ENCODE measurements around the gene NXPH4.

- TF ChIP-seq CTCF (IDR thresholded peaks at IDR 0.05 in 2 of 3, conservative IDR thresholded peaks at IDR 0.05 in 1 of 3; ENCODE audit: control insufficient read depth in 2 of 3, extremely low read depth in 1 of 3, insufficient read depth in 1 of 3, low read depth in 3 of 3, low read length in 3 of 3) (no peak), BRCA1 (IDR thresholded peaks at IDR 0.05; ENCODE audit: low read depth, low read length) (no peak), CHD2 (IDR thresholded peaks at IDR 0.05; ENCODE audit: borderline replicate concordance, low read depth, low read length) (no peak), POLR2AphosphoS5 (IDR thresholded peaks at IDR 0.05; ENCODE audit: low read length) (no peak), USF2 (IDR thresholded peaks at IDR 0.05; ENCODE audit: borderline replicate concordance, low read depth, low read length) (no peak), USF1 (IDR thresholded peaks at IDR 0.05; ENCODE audit: borderline replicate concordance, extremely low read length, insufficient read depth, low read depth, low read length) (no peak), DPF2 (IDR thresholded peaks at IDR 0.05) (no peak), EZH2 (IDR thresholded peaks at IDR 0.05; ENCODE audit: borderline replicate concordance, control insufficient read depth, low read depth, low read length) (no peak), NBN (IDR thresholded peaks at IDR 0.05) (no peak), CHD1 (IDR thresholded peaks at IDR 0.05; ENCODE audit: low read depth, low read length) (no peak), ATF2 (IDR thresholded peaks at IDR 0.05; ENCODE audit: low read length) (no peak)
These were observed 19.1 kb downstream of the NXPH4 start for GRCh38 chr12:57235728-57236131.
